ENCODE results near the gene IQSEC1.

The IQSEC1 gene

DNA sequence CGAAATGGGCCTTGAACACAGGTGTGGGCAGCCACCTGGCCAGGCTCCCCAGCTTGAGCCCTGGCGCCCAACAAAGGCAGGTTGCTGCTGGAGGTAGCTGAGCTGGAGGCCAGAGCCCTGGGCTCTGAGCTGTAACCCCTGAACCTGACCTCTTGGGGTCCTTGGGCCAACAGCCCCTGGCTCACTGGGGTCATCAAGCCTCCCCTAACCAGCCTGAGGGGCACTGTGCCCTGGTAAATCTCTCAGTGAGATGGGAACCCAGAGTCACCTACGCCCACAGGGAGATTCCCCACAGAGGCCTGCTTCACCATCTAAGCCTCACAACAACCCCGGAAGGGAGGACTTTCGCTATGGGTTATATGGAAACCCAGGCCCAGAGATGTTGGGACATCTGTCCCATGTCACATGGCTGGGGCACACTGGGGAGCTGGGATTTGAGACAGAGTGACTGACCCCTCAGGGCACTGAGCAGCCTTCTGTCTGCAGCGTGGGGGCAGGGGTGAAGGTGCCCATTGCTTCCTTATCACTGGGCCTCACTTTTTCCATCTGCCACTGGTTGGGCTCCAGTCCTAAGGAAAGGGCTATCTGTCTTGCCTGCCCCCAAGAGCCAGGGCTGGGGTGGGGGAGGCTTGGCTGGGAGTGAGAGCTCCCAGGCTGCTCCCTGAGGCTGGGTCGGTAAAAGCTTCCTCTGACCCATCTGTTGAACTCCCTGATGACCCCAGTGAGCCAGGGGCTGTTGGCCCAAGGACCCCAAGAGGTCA is 59.1 kb downstream of the IQSEC1 start:
- DNase-seq, result no peak

DNA sequence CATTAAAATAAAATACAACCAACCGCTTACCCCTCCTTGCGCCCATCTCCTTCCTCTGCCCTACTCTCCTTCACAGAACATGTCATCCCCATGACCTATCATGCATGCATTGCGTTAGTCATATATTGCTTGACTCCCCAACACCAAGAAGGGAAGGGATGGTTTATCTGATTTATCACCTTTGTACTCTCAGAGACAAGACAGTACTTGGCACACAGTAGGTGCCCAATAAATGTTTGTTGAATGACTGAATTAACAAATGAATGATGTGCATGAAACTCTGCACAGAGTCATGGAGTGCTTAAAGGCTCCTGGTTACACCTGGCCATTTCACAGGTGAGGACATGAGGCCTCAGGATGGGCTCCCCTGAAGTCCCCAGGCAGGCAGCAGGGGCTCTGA is 59.7 kb downstream of the IQSEC1 start:
- DNase-seq, result no peak

DNA sequence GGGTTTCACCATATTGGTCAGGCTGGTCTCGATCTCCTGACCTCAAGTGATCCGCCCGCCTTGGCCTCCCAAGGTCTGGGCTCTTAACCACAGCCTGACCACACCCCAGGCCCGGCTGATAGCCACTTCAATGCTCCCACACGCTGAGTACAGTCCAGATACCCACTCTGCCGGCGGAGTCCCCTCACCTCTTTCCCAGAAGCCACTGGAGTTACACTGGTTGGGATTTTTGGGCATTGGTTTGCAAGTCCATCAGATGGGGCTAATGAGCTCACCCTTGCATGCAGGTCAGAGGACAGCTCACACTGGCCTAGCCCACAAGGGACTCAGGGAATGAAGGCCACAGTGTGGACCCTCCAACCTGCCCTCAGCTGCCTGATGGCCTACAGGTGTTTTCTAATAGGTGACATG is 60.1 kb downstream of the IQSEC1 start:
- DNase-seq, result no peak

DNA sequence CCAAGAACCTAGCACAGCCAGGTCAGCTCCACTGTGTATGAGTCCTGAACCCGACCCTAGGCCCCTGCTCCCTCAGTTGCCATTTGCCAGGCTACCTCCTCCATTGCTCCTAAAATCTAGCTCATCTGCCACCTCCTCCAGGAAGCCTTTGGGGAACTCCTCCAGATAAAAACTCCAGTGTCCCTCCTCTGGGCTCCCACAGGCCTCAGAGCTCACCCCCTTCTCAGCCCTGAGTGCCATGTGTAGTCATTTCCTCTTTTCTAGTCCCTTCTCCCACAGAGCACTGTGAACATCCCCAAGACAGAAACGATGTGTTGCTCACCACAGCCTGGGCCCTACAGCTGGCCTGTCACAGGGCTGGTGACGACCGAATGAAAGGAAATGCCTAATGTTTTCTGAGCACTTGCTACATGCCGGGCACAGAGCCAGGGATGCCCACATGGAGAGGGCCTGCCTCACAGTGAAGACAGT is 61.0 kb downstream of the IQSEC1 start:
- DNase-seq, result no peak

DNA sequence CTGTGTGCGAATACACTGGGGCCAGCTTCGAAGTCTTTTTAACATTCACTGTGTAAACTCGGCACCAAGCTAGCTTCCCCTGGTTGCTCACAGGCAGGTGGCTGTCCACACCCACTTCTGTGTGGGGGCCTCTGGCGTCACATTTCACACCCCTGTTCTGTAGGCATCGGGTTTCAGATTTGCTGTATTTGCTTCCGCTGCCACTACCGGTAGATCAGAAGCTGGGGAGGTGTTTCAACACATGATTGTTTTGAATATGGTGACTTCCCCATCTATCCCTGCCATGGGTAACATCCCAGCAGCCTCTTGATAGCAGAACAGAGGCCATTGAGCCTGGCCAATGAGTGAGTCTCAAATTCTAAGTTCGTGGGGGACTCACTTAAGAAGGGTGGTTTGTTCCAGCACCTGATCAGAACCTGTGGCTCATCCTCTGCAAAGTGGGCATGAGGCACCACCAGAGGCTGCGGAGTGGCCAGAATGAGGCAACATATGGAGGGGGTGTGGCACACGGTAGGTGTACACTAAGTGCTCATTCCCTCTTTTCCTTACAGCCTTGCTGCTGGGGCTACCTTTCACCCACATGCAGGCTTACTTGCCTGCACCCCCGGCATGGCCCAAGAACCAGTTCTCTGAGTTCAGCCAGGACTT is 61.5 kb downstream of the IQSEC1 start:
- DNase-seq, result no peak

DNA sequence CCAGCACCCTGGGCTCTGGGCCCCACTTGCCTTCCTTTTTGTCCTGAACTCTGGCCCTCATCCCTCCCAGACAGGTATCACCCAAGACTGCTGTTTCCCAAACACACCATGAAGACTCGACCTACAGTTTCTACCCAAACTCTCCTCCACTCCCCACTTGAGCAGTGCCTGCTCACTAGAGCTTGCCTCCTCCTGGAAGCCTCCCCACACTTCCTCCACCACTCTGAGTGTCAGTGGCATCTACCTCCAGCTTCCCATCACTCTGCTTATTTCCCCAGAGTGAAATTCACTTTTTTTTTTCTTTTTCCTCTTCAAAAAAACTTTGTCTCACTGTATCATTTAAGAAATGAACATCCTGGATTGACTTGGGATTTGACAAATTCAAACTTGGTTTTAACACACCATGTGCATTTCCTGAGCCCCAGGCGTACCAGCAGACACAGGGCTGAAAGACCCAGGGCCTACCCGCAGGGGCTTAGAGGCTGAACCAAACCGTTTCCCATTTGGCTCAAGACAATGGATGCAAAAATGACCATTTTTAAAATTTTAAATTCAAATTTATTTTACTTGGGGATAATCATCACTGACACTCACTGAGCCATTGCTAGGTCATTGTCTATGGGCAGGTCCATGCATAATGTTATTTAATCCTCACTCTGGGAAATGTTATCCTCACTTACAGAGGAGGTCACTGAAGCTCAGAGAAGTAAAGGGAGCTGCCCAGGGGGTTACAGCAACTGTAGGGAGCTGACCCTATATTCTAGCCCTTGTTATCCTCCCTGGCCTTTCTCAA is 62.3 kb downstream of the IQSEC1 start:
- no peak for DNase-seq

DNA sequence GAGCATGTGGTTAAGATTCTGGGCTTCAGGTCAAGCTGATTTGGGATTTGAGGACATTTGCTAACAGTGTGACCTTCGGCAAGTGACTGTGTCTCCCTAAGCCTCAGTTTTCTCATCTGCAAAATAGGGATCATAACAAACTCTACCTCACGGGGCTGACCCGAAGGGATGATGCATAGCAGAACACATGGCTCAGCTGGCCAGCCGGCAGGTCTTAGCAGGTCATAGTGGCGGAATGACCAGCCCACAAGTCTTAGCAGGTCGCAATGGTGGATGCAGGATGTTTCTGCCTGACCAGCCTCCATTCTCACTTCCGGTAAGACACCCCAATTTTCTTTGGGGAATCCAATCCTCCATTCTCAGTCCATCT is 63.3 kb downstream of the IQSEC1 start:
- DNase-seq, result no peak

DNA sequence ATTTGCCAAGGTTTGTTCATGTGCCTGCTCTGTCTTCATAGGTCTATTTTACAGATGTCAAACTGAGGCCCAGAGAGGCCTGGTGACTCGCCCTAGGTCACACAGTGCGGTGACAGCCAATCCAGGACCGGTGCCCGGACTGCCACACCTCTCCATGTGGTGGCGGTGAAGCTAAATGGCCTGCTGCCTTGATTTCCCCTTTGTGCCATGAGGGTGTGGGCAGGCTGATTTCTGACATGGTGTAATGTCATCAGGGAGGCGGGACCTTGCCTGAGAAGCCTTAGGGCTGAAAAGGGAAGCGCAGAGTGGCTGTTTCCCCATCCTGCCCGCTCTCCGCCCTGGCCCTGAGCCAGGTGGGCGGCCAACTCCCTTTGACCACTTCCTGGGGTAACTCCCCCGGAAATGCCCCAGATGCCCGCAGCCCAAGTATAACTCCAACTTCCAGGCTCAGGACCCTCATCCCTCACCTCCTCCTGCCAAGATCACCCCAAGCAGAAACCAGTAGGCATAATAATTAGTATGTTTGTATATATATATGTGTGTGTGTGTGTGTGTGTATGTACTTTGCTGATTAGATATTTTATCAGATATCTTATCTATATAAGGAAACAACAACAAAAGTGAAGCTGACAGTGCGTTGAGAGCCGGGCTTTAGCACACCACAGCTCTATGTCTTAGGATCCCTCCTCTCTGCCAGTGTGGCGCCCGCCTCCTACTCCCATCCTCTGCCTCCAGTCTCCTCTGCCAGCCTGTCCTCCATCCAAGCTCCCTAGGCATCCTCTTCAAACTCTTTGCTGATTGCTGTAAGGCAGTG is 63.9 kb downstream of the IQSEC1 start:
- DNase-seq, result no peak

DNA sequence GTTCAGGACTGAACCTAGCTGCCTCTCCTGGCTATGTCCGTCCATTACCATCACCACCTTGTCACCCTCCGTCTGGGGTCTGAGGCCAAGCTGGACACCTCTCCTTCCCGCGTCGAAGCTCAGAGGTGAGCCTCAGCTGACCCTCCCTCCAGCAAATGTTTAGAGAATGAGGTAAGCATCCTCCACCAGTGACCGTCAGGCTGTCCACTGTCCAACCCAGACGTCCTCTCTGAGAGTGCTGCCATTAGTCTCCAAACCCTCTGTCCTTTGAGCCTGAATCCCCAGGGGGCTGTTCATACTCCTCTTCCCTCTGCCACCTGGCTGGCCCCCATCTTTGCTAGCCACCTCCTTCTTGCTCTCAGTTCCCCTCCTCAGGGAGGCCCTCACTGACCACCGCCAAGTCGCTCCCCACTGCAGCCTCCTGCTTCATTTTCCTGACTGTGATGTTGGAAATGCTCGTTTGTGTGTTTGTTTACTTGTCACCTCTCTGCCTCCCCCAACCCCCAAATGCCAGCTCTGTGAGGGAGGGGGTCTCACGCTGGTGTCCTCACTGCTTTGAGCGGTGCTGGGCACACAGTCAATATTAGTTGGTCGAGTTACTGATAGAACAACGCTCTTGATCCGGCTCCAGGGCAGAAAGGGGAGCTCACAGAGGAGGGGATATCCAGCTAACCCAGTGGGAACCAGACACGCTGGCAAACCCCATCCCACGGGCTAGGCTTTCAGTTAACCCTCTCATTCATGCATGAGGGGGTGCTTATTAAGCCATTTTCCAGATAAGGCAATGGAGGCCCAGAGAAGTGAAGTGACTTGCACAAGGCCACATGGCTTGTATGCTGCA is 64.9 kb downstream of the IQSEC1 start:
- no peak for DNase-seq

DNA sequence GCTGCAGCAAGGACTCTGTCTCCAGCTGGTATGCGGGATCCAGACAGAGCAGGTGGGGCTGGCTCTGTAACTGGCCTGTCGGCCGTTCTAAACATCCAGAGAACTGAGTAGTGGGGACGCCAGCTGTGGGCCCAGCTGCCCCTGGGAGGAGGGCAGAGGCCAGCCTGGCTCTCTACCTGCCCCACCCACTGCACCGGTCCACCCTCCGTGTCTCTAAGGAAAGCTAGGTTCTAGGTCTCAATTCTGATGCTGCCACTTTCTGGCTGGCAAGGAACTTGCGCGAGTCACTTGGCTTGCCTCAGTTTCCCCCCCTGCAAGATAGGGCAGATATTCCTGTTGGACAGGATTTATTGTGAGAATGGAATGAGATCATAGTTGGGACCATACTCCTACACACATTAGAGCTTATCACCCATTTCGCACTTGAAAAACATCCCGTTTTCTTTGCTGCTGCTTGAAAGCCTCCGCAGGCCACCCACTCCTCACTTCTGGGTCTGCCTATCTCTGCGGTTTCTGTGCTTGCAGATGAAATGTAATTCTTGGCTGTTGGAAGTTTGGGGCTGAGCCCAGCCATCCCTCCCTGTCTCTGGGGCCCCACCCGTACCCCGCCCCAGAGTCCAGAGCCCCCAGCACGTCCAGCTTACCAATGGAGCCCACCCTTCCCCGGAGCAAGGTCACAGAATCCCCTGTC is 65.8 kb downstream of the IQSEC1 start:
- no peak for DNase-seq

DNA sequence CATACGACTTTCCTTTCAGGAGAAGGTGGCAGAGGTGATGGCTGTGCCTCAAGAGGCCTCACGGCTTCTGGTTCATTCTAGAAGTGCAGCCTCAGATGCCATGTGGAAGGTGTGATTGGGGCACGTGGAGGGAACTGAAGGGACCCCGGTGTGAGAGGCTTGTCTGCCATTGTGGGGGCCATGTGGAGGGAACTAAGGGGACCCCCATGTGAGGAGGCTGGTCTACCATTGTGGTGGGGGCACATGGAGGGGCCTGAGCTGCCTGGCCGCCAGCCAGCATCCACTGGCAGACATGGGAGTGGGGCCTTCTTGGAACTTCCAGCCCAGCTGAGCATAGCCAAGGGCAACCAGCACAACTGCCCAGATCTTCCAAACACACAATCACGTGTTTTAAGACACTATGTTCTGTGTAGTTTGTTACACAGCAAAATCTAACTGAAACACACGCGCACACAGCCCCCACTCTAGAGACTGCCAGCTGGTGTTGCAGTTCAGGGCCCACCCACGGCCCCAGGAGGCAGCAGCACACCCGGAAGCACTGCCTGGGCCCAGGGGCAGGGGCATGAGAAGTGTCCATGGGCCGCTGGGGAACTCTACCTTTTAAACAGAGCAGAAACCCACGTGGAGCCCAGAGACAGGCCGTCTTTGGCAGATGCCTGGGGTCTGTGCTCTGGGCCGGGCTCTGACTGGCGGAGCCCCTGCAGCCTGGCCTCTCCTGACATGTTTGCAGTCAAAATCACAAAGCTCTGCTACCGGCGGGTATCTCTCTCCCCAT is 66.8 kb downstream of the IQSEC1 start:
- no peak for DNase-seq

DNA sequence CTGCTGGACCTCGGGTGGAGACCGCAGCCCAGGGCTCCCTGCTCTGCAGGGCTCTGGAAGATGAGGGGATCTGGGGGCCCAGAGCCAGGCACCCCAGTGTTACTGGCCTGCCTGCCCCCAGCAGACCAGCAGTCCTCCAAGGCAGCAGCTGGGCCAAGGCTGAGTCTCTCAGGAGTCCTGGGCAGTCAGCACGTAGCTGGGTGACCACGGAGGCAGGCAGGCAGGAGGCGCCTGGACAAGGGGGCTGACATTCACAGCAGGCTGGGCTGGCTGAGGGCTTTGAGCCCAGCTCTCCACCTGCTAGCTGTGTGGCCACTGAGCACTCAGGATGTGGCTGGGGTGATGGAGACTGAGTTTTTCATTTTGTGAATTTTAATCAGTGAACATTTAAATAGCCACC is 67.9 kb downstream of the IQSEC1 start:
- no peak for DNase-seq

DNA sequence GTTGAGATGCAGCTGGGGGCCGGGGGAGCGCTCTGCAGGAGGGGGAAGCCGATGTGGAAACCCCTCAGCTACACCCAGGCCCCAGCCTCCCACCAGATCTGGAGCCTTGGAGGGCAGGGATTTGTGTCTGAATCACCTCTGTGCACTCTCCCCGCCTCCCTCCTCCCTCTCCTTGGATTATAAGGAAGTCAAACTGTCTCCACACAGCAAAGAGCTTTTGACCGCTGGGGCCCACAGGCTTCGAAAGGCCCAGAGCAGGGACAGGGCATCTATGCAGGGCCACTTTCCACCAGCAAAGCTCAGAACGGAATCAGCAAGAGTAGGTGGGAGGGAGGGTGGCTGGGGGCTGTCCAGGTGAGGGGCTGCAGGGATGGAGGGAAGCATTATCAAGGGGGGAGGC is 68.9 kb downstream of the IQSEC1 start:
- no peak for DNase-seq

DNA sequence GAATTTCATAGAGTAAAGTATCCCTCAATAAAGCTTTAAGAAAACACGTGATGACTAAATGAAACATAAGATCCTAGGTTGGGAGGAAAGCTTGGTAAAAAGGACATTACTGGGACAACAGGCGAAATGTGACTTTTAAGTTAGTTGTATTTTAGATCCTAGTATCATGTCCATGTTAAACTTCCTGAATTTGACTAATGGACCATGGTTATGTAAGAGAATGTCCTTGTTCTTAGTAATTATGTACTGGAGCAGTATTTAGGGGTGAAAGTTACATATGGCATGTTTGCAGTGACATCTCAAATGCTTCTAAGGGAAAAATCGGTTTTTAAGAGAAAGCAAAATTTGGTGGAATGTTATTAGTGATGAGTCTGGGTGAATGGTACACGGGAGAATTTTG is 69.6 kb downstream of the IQSEC1 start:
- no peak for DNase-seq

DNA sequence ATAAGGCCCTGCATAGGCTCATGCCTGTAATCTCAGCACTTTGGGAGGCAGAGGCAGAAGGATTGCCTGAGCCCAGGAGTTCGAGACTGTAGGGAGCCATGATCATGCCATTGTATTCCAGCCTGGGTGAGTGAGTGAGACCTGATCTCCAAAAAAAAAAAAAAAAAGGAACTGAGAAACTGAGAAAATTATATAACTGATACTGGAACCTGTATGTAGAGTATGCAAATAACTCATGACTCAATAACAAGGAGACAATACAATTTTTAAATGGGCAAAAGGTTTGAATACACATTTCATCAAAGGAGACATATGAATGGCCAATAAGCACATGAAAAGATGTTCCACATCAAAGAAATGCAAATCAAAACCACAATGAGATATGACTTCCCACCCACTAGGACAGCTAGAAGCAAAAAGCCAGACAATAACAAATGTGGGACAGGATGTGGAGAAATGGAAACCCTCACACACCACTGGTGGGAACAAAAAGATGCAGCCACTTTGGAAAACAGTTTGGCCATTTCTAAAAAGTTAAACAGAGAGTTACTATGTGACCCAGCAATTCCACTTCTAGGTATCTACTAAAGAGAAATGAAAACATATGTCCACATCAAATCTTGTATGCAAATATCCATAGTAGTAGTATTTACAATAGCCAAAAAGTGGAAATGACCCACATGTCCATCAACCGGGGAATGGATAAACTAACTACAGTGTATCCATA is 70.7 kb downstream of the IQSEC1 start:
- no peak for DNase-seq

DNA sequence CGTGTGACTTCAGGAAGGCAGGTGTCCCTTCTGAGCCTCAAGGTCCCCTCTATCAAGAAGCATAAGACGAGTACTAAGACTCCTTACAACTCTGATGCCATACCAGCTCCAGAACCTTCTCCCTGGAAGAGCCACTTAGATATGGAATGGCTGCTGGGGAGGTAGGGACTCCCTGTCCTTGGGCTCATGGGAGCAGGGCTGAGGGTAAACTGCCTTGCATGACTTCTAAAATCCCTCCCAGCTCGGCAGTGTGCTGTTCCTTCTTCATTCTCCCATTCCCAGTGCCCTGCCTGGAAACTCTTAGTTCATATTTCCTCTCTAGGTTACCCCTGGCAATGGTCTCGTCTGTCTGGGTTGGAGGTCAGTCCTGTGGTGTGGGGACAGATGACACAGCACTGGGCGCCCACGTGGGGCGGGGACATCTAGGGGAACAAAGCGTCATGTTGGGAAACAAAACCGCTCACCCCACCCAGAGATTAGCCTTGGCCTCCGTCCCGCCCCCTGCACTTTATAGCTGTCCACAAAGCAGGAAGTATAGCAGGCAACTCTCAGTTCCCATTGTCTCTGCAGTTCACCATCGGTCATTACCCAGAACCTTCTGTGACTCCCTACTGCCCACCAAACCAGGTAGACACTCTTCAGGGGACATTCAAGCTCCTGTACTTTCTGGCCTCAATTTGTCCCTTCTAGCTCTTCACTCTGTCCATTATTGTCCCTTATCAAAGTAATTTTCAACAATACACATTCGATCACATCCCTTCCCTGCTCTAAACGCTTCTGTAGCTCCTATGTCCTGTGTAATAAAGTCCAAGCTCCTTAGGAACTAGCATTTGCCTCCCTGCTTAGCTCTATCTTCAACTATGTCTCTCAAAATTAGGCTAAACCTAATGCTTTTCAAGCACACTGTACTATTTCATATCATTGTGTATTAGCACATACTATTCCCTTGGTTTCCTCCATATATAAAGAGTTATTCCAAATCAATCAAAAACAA is 73.8 kb downstream of the IQSEC1 start:
- no peak for DNase-seq

DNA sequence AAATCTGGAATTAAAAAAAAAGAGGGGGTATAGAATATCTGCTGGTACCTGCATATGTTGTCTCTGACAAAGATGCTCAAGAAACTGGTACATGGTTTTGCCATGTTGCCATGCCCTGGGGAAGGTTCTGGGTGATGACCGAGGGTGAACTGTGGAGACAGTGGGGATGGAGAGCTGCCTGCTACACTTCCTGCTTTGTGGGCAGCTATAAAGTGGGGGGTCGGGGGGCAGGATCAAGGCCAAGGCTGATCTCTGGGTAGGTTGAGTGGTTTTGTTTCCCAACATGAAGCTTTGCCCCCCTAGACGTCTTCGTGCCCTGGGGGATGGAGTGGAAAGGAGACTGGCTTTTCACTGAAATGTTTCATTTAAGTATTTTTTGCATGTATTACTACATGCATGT is 74.6 kb downstream of the IQSEC1 start:
- no peak for DNase-seq

DNA sequence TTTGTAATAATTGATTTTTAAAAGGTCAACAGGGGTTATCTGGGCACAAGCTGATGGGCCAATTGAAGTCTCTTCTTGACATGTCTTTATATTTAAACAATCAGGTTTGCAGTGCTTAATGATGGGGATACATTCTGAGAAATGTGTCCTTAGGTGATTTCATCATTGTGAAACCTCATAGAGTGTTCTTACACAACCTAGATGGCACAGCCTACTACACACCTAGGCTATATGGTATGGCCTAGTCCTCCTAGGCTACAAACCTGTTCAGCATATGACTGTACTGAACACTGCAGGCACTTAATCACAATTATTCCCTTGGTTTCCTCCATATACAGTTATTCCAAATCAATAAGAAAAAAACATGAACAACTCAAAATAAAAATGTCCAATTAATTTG is 75.8 kb downstream of the IQSEC1 start:
- no peak for DNase-seq

DNA sequence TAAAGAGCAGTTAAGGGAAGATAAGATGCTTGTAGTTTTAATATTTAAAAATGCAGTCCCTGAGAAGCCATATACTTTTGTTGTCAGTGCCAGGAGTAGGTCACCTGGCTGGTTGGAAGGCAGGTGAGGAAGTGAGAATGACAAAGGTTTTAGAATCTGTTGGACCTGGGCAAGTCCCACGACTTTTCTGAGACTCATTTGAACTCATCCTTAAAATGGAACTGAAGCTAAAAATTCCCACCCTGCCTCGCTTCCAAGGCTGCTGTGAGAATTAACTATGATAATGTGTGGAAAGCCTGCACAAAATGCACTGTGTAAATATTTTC is 77.1 kb downstream of the IQSEC1 start:
- DNase-seq, result no peak

Data from NCI-H2227 treated with DMSO at 0.1 percent for 48 hours (cell line).